ENCODE measurements around the gene SPATA2. TPM values are rescaled to one million over a fixed set of nuclear protein-coding genes. Genes with fewer than 3 reads are reported as not detected.
A peak's percentile ranks its signal among the peaks of the same experiment; 100 is the strongest.

SPATA2 gene
- total RNA-seq, 1 experiment from 2014 or later, result 29.0 TPM

- Mint-ChIP-seq H3K27ac (ENCODE audit: unreplicated experiment) (no peak overlapping the region), H3K4me1 (ENCODE audit: low read depth, unreplicated experiment) (peaks cover 10% of the 10 kb centered on the region), H3K27me3 (ENCODE audit: insufficient read depth, unreplicated experiment) (no peaks in the 10 kb centered on the region), H3K36me3 (ENCODE audit: insufficient read depth, unreplicated experiment) (peaks cover 36% of the 10 kb centered on the region), H3K9me3 (ENCODE audit: unreplicated experiment) (no peaks in the 10 kb centered on the region), H3K4me3 (ENCODE audit: unreplicated experiment) (no peak overlapping the region)
- H3K27me3 ChIP-seq (replicated peaks; ENCODE audit: control insufficient read depth, insufficient read depth, low read length), result no peaks in the 10 kb centered on the region
- ChIA-PET POLR2A (no interaction called here), CTCF (interaction anchor here (0.6 to 2.2 kb wide), 5 partner anchors 60 to 348 kb away, joined by 3 to 10 read pairs (median 3); no protein-coding TSS in a partner anchor)
- TF ChIP-seq, protein P1, sequence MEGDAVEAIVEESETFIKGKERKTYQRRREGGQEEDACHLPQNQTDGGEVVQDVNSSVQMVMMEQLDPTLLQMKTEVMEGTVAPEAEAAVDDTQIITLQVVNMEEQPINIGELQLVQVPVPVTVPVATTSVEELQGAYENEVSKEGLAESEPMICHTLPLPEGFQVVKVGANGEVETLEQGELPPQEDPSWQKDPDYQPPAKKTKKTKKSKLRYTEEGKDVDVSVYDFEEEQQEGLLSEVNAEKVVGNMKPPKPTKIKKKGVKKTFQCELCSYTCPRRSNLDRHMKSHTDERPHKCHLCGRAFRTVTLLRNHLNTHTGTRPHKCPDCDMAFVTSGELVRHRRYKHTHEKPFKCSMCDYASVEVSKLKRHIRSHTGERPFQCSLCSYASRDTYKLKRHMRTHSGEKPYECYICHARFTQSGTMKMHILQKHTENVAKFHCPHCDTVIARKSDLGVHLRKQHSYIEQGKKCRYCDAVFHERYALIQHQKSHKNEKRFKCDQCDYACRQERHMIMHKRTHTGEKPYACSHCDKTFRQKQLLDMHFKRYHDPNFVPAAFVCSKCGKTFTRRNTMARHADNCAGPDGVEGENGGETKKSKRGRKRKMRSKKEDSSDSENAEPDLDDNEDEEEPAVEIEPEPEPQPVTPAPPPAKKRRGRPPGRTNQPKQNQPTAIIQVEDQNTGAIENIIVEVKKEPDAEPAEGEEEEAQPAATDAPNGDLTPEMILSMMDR (IDR thresholded peaks at IDR 0.05; ENCODE audit: insufficient read depth in 1 of 2, low read depth in 1 of 2, low read length in 1 of 2, severe bottlenecking in 1 of 2, unreplicated experiment in 1 of 2), result no peak
- peaks cover 3% of the 10 kb centered on the region; the same call in 1 of the 2 replicates for H3K36me3 ChIP-seq (ENCODE audit: control insufficient read depth, insufficient read depth, low read length)
- no TSS peak for BruUV-seq (replicated peaks)
- intact Hi-C loops (cut with micrococcal nuclease; ENCODE audit: unreplicated experiment), result no loop called here
- no peak overlapping the region for H3K4me3 ChIP-seq (ENCODE audit: low read depth, low read length)
- H3K4me1 ChIP-seq, result no peaks in the 10 kb centered on the region
- no peaks in the 10 kb centered on the region for H3K9me3 ChIP-seq
- peak in 1 of 2 experiments; percentile 31 for DNase-seq
Observed at GRCh38 chr20:49885558-49886332, 29.6 kb downstream of the SPATA2 start.

GRCh38 chr20:49883246-49883802 is 32.0 kb downstream of the SPATA2 start:
- intact Hi-C loops (cut with micrococcal nuclease; ENCODE audit: unreplicated experiment), result no loop called here
- DNase-seq, result peak in 1 of 2 experiments; percentile 38
- Mint-ChIP-seq H3K27ac (ENCODE audit: unreplicated experiment) (no peak overlapping the region), H3K4me3 (ENCODE audit: unreplicated experiment) (no peak overlapping the region), H3K36me3 (ENCODE audit: insufficient read depth, unreplicated experiment) (peaks cover 21% of the 10 kb centered on the region), H3K9me3 (ENCODE audit: unreplicated experiment) (no peaks in the 10 kb centered on the region), H3K4me1 (ENCODE audit: low read depth, unreplicated experiment) (peaks cover 3% of the 10 kb centered on the region), H3K27me3 (ENCODE audit: insufficient read depth, unreplicated experiment) (no peaks in the 10 kb centered on the region)
- Histone ChIP-seq H3K9me3 (no peaks in the 10 kb centered on the region), H3K36me3 (ENCODE audit: control insufficient read depth, insufficient read depth, low read length) (peaks cover 3% of the 10 kb centered on the region), H3K27me3 (replicated peaks; ENCODE audit: control insufficient read depth, insufficient read depth, low read length) (no peaks in the 10 kb centered on the region), H3K4me1 (no peaks in the 10 kb centered on the region), H3K4me3 (ENCODE audit: low read depth, low read length) (no peak overlapping the region)
- no TSS peak for BruUV-seq (replicated peaks)
- TF ChIP-seq, protein P1 (IDR thresholded peaks at IDR 0.05; ENCODE audit: insufficient read depth in 1 of 2, low read depth in 1 of 2, low read length in 1 of 2, severe bottlenecking in 1 of 2, unreplicated experiment in 1 of 2), result no peak
- POLR2A ChIA-PET, result no interaction called here
- CTCF ChIA-PET, result no interaction called here

DNA sequence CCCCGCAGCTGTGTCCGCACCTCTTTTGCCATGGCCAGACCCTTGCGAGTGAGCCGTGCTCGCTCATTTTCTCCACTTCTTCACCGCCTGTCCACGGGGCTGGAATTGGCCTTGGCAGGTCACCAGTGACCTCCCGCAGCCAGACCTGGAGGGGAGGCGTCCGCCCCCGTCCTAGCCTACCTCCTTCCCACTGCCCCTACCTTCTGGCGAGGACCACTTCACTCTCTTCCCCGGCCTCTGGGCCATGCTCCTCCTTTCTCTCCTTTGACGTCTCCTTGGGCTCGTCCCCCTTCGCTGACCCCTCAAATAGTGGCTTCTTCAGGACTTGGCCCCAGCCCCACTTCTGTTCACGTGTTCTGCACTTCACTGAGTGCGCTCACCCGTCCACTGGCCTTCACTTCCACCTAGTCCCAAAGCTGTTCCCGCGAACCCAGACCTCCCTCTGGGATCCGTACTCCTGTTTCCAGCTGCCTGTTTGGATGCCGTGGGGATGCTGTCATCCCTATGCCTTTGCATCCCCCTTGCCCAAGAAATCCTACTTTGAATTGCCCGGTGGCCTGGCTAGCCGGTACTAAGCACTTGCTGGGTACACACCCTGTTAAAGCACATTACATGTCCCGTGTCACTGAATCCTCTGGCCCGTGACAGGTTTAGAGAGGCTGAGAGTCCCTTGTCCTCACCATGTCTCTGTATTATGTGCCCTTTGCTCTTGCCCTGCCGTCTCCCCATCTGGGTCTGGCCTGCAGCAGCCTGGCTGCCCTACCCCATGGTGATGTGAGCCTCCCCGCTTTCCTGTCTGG is 33.0 kb downstream of the SPATA2 start:
- no peak overlapping the region for H3K4me3 Mint-ChIP-seq (ENCODE audit: unreplicated experiment)
- no peaks in the 10 kb centered on the region for H3K27me3 ChIP-seq (replicated peaks; ENCODE audit: control insufficient read depth, insufficient read depth, low read length)
- POLR2A ChIA-PET, result interaction anchor here (0.6 kb wide), 1 partner anchor 70 kb away, joined by 3 read pairs; the partner anchor contains the start of gene SLC9A8
- no peaks in the 10 kb centered on the region for H3K4me1 Mint-ChIP-seq (ENCODE audit: low read depth, unreplicated experiment)
- intact Hi-C loops (cut with micrococcal nuclease; ENCODE audit: unreplicated experiment), result no loop called here
- H3K4me3 ChIP-seq (ENCODE audit: low read depth, low read length), result no peak overlapping the region
- peaks cover 3% of the 10 kb centered on the region for H3K36me3 ChIP-seq (ENCODE audit: control insufficient read depth, insufficient read depth, low read length)
- H3K9me3 Mint-ChIP-seq (ENCODE audit: unreplicated experiment), result no peaks in the 10 kb centered on the region
- CTCF ChIA-PET, result no interaction called here
- no peaks in the 10 kb centered on the region for H3K27me3 Mint-ChIP-seq (ENCODE audit: insufficient read depth, unreplicated experiment)
- no peaks in the 10 kb centered on the region for H3K9me3 ChIP-seq
- TF ChIP-seq, protein P1 (IDR thresholded peaks at IDR 0.05; ENCODE audit: insufficient read depth in 1 of 2, low read depth in 1 of 2, low read length in 1 of 2, severe bottlenecking in 1 of 2, unreplicated experiment in 1 of 2), result no peak
- H3K36me3 Mint-ChIP-seq (ENCODE audit: insufficient read depth, unreplicated experiment), result peaks cover 11% of the 10 kb centered on the region
- peak in 1 of 2 experiments; percentile 43 for DNase-seq
- BruUV-seq (replicated peaks), result no TSS peak
- H3K27ac Mint-ChIP-seq (ENCODE audit: unreplicated experiment), result no peak overlapping the region
- no peaks in the 10 kb centered on the region for H3K4me1 ChIP-seq

Data from Caco-2 (cell line).